Measurements from ENCODE around the gene JMJD8.

- TF ChIP-seq CTCF (IDR thresholded peaks at IDR 0.05) (no peak), POLR2A (IDR thresholded peaks at IDR 0.05) (no peak), POLR2AphosphoS5 (IDR thresholded peaks at IDR 0.05; ENCODE audit: insufficient read depth in 1 of 2, low read depth in 1 of 2) (no peak)
Observed at GRCh38 chr16:723695-724094, 39.6 kb upstream of the JMJD8 start.

All from vagina (tissue), 2 donors.